Gastrocnemius medialis (tissue), 4 donors: ENCODE measurements around the gene TUBB2A. TPM values are rescaled to one million over a fixed set of nuclear protein-coding genes. Genes with fewer than 3 reads are reported as not detected.

Experiments used
- ATAC-seq, 2 donors: fragments of 150-250 bp; one replicate each; pipeline ENCODE4 v1.9.1; 2016
- DNase-seq, 2 donors: peaks; one replicate each; pipeline ENCODE4 v3.0.0-alpha.2; 2019
- H3K27ac ChIP-seq, 4 donors: fragments of 200-600 bp; sonication (generic); 1 replicate in 1 of 4; 2 replicates in 3 of 4; pipeline ENCODE4 v1.5.1; 2016 to 2018; ENCODE audit warnings: mild to moderate bottlenecking in 2 of 4, moderate library complexity in 1 of 4
- H3K27me3 ChIP-seq, 3 donors: fragments of 200-600 bp; sonication (generic) in 2 of 3; 1 replicate in 1 of 3; 2 replicates in 2 of 3; pipeline versions ENCODE4 v1.5.1 to v1.6.0; 2016 to 2019; ENCODE audit warnings: mild to moderate bottlenecking in 1 of 3, moderate library complexity in 1 of 3
- H3K36me3 ChIP-seq, 2 donors: fragments of 200-600 bp; sonication (generic) in 1 of 2; one replicate each; pipeline ENCODE4 v1.5.1; 2017 to 2018
- H3K4me1 ChIP-seq, 2 donors: fragments of 200-600 bp; sonication (generic) in 1 of 2; one replicate each; pipeline ENCODE4 v1.5.1; 2016 to 2017; ENCODE audit warnings: mild to moderate bottlenecking in 2 of 2
- H3K4me3 ChIP-seq, 4 donors: fragments of 200-600 bp; sonication (generic) in 3 of 4; 1 replicate in 1 of 4; 2 replicates in 3 of 4; pipeline ENCODE4 v1.5.1; 2016 to 2019; ENCODE audit warnings: mild to moderate bottlenecking in 2 of 4
- H3K9me3 ChIP-seq, 3 donors: fragments of 200-600 bp; sonication (generic) in 2 of 3; 1 replicate in 1 of 3; 2 replicates in 2 of 3; pipeline ENCODE4 v1.5.1; 2016 to 2019
- POLR2A ChIP-seq, 2 donors: fragments of 450-650 bp; IDR thresholded peaks; one replicate each; pipeline ENCODE4 v1.6.1; 2017; ENCODE audit warnings: antibody characterized with exemption in 2 of 2, mild to moderate bottlenecking in 2 of 2, moderate library complexity in 2 of 2
- in situ Hi-C, 4 donors: fragments of 200-750 bp; cut with MboI; loops; one replicate each; pipeline versions ENCODE4 v1.15.0 to v1.8.0; 2017; ENCODE audit warnings: low sequenced_read_pairs in 4 of 4
- intact Hi-C: fragments of 100-400 bp; cut with DNase I; formaldehyde crosslinking; loops from one replicate; pipeline ENCODE4 v1.15.1; 2023; ENCODE audit warnings: low total_unique reads
- total RNA-seq, 4 donors: library from RNA; depleted of rRNA; stranded (reverse); fragments of >200 nt; gene quantifications; one replicate each; pipeline versions ENCODE4 v1.1.0 to v1.2.3, GENCODE V29; 2016
- TF ChIP-seq, protein P1 (sequence below), 5 experiments: fragments of 450-650 bp in 3 of 5; fragments of 200-600 bp in 2 of 5; sonication (generic) in 2 of 5; IDR thresholded peaks in 4 of 5; conservative IDR thresholded peaks in 1 of 5; 1 replicate in 4 of 5; 2 replicates in 1 of 5; pipeline ENCODE4 v1.5.1; 2016 to 2019; ENCODE audit warnings: antibody characterized with exemption in 5 of 5, mild to moderate bottlenecking in 3 of 5, moderate library complexity in 3 of 5

The TUBB2A gene
- total RNA-seq, 4 donors from 2014 or later: 18.9 to 53.1 (median 27.0) TPM

- peaks cover 0 to 25% of the 10 kb centered on the region in 2 donors for H3K36me3 ChIP-seq
- no peak overlapping the region for H3K4me3 ChIP-seq
- in situ Hi-C loops (loop anchor here in 1 of 4 donors (25.0 kb wide), 1 partner anchor 606 kb away; no protein-coding TSS in a partner anchor), intact Hi-C loops (loop anchor here (2.0 kb wide), 1 partner anchor 19 kb away; no protein-coding TSS in a partner anchor)
- no peaks in the 10 kb centered on the region for H3K4me1 ChIP-seq
- TF ChIP-seq, protein P1, sequence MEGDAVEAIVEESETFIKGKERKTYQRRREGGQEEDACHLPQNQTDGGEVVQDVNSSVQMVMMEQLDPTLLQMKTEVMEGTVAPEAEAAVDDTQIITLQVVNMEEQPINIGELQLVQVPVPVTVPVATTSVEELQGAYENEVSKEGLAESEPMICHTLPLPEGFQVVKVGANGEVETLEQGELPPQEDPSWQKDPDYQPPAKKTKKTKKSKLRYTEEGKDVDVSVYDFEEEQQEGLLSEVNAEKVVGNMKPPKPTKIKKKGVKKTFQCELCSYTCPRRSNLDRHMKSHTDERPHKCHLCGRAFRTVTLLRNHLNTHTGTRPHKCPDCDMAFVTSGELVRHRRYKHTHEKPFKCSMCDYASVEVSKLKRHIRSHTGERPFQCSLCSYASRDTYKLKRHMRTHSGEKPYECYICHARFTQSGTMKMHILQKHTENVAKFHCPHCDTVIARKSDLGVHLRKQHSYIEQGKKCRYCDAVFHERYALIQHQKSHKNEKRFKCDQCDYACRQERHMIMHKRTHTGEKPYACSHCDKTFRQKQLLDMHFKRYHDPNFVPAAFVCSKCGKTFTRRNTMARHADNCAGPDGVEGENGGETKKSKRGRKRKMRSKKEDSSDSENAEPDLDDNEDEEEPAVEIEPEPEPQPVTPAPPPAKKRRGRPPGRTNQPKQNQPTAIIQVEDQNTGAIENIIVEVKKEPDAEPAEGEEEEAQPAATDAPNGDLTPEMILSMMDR (IDR thresholded peaks at IDR 0.05 in 4 of 5, conservative IDR thresholded peaks at IDR 0.05 in 1 of 5): no peak
- no peak for TF ChIP-seq POLR2A (IDR thresholded peaks at IDR 0.05)
- no peak for DNase-seq
- H3K27ac ChIP-seq: no peak overlapping the region
- no peaks in the 10 kb centered on the region for H3K9me3 ChIP-seq
- H3K27me3 ChIP-seq: no peaks in the 10 kb centered on the region
- ATAC-seq: no peak
Observed at GRCh38 chr6:3131695-3132094, 25.6 kb downstream of the TUBB2A start.

DNA sequence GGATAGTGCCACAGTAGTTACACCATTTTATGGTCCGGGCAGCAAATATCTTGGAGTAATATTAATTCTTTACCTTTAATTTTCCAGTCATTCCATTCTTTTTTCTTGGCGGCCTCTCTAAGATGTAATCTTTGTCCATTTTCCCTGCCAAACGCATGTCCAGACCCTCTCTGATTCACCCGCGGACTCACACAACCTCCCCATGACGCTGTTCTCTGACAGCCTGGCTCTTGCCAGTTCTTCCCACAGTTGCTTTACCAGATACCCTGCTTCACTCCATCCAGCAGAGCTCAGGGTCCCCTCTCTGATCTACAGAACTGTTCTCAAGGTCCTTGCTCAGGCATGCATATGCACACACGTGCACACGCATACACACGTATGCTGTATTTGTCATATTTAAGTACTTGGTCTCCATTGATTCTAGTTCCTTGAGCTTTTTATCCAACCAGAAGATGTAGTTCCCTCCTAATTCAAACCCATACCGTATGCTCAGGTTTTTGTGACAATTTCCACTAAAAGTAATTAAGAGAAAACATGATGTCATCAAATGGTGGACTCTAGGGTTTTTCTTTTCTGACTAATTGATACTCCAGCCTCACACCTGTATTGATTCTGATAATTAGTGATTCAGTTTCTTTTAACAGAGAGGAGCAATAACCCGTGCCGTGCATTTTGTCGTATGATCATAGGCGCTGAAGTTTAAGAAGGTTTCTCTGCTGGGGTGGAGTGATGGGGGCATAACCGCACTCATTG is 28.8 kb downstream of the TUBB2A start:
- H3K27ac ChIP-seq: no peak overlapping the region
- ATAC-seq: no peak
- H3K36me3 ChIP-seq: peaks cover 0 to 20% of the 10 kb centered on the region in 2 donors
- TF ChIP-seq, protein P1 (IDR thresholded peaks at IDR 0.05 in 4 of 5, conservative IDR thresholded peaks at IDR 0.05 in 1 of 5): no peak
- no peak for TF ChIP-seq POLR2A (IDR thresholded peaks at IDR 0.05)
- in situ Hi-C loops: loop anchor here (5.0 to 25.0 kb wide), 6 partner anchors 119 to 886 kb away; partner anchors contain the start of gene PSMG4 (in 1 of the 4)
- H3K27me3 ChIP-seq: no peaks in the 10 kb centered on the region
- H3K9me3 ChIP-seq: no peaks in the 10 kb centered on the region
- H3K4me1 ChIP-seq: no peaks in the 10 kb centered on the region
- no peak overlapping the region for H3K4me3 ChIP-seq
- no peak for DNase-seq
- intact Hi-C loops: no loop called here

DNA sequence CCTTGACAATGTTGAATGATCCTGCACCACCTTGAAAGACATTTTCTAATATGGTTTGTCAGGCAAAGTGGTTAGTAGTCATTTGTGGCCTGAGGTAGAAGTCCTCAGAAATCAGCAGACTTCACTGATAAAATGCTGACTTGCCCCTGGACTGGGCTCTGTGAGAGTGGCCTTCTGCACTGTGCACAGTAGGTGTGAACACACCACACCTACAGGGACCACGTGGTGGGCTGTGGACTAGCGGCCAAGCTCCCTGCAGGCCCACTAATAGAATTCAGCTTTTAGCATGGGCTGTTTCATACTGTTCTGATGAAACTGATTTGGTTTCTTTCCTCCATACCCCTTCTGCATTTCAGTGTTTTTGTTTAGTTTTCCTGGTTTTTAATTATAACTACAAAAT is 31.5 kb downstream of the TUBB2A start:
- no peak for ATAC-seq
- in situ Hi-C loops: loop anchor here (5.0 to 25.0 kb wide), 6 partner anchors 121 to 889 kb away; partner anchors contain the start of gene PSMG4 (in 1 of the 4)
- TF ChIP-seq, protein P1 (IDR thresholded peaks at IDR 0.05 in 4 of 5, conservative IDR thresholded peaks at IDR 0.05 in 1 of 5): no peak
- TF ChIP-seq POLR2A (IDR thresholded peaks at IDR 0.05): no peak

GRCh38 chr6:3124667-3125066 is 32.7 kb downstream of the TUBB2A start:
- intact Hi-C loops (no loop called here), in situ Hi-C loops (loop anchor here (5.0 to 25.0 kb wide), 7 partner anchors 123 to 890 kb away; partner anchors contain the start of gene PSMG4 (in 1 of the 4))
- H3K4me1 ChIP-seq: no peaks in the 10 kb centered on the region
- no peaks in the 10 kb centered on the region for H3K27me3 ChIP-seq
- DNase-seq (no peak), ATAC-seq (no peak)
- no peak for TF ChIP-seq POLR2A (IDR thresholded peaks at IDR 0.05)
- TF ChIP-seq, protein P1 (IDR thresholded peaks at IDR 0.05 in 4 of 5, conservative IDR thresholded peaks at IDR 0.05 in 1 of 5): no peak
- H3K4me3 ChIP-seq: no peak overlapping the region
- H3K36me3 ChIP-seq: peaks cover 0 to 11% of the 10 kb centered on the region in 2 donors
- H3K9me3 ChIP-seq: no peaks in the 10 kb centered on the region
- no peak overlapping the region for H3K27ac ChIP-seq

More for the DNA sequence above, 31.5 kb downstream of the TUBB2A start:
- Histone ChIP-seq H3K27ac (peak overlapping the region in 1 of 4 donors; percentile 58), H3K4me1 (no peaks in the 10 kb centered on the region), H3K4me3 (no peak overlapping the region), H3K27me3 (no peaks in the 10 kb centered on the region), H3K36me3 (peaks cover 0 to 20% of the 10 kb centered on the region in 2 donors), H3K9me3 (no peaks in the 10 kb centered on the region)
- intact Hi-C loops: loop anchor here (1.0 kb wide), 1 partner anchor 125 kb away; no protein-coding TSS in a partner anchor
- DNase-seq: no peak
